ENCODE data around the gene SOX1. TPM values are rescaled to one million over a fixed set of nuclear protein-coding genes. Genes with fewer than 3 reads are reported as not detected.

Gene SOX1
- total and polyA plus RNA-seq, 2 donors (not counting 1 experiment from before 2014, with no cell fraction given), result not detected

DNA sequence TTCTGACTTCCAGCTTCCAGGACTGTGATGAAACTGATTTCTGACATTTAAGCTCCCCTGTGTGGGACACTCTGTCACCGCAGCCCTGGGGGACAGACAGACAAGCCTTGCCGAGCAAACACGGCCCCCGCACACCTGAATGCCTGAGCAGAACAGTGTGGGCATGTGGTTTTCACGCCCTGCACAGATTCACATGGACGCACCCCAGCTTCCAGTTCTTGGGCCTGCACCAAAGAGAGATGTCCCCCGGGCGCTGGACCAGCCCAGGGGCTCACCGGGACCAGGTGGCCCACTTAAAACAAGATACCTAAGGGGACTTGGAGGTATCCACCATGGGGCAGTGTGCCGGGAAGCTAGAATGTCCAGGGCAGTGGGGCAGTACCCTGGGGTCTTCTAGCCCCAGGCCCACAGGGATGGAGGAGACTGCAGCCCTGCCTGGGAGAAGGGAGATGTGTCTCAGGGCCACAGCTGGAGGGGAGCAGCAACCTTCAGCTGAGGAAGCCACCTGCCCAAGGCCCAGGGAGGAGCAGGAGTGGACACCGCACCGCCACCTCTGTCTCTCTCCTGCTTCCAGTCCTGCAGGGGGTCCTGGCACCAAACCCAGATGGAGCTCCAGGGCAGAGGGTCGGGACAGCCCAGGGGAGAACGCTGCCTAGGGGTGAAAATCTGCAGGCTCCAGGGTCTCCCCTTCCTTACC lies 50.5 kb downstream of the SOX1 start:
- H3K4me1 Mint-ChIP-seq, result no peaks in the 10 kb centered on the region
- Histone ChIP-seq H3K36me3 (replicated peaks in 1 of 2; ENCODE audit: control extremely low read depth in 1 of 2, control insufficient read depth in 1 of 2, extremely low read depth in 1 of 2, insufficient read depth in 2 of 2, low read length in 1 of 2) (no peaks in the 10 kb centered on the region), H2AFZ (ENCODE audit: insufficient read depth, low read depth, low read length, poor library complexity, severe bottlenecking) (no peak overlapping the region), H3K9ac (ENCODE audit: low read length) (no peak overlapping the region), H4K20me1 (ENCODE audit: control insufficient read depth, insufficient read depth, low read length, poor library complexity, severe bottlenecking) (no peaks in the 10 kb centered on the region), H3K27ac (ENCODE audit: low read length in 2 of 2) (no peak overlapping the region), H3K79me2 (ENCODE audit: control insufficient read depth, insufficient read depth, low read length) (no peaks in the 10 kb centered on the region), H3K27me3 (replicated peaks in 1 of 4; ENCODE audit: control extremely low read depth in 1 of 4, control insufficient read depth in 3 of 4, insufficient read depth in 4 of 4, low read length in 3 of 4) (no peaks in the 10 kb centered on the region), H3K4me1 (ENCODE audit: control insufficient read depth in 2 of 2, insufficient read depth in 2 of 2, low read length in 2 of 2) (no peaks in the 10 kb centered on the region), H3K9me3 (ENCODE audit: control extremely low read depth in 1 of 3, control insufficient read depth in 2 of 3, insufficient read depth in 1 of 3, low read length in 2 of 3) (peaks cover 0 to 16% (median 0%) of the 10 kb centered on the region in 3 donors), H3K4me3 (ENCODE audit: control extremely low read depth in 1 of 5, extremely low read depth in 1 of 5, insufficient read depth in 1 of 5, low read depth in 2 of 5, low read length in 4 of 5) (no peak overlapping the region), H3K4me2 (replicated peaks; ENCODE audit: low read depth, low read length, poor library complexity, severe bottlenecking) (no peak overlapping the region)
- DNase-seq (no peak), ATAC-seq (ENCODE audit: low read depth) (no peak)
- 76% methylated on average over 14 of the region's 14 CpGs for WGBS (ENCODE audit: insufficient coverage)
- CTCF ChIA-PET, result no interaction called here
- no peak overlapping the region for H3K27ac Mint-ChIP-seq
- no peak for TF ChIP-seq EZH2 (IDR thresholded peaks at IDR 0.05; ENCODE audit: borderline replicate concordance, insufficient read depth, low read depth, low read length, poor library complexity, severe bottlenecking)
- TF ChIP-seq, protein P1, sequence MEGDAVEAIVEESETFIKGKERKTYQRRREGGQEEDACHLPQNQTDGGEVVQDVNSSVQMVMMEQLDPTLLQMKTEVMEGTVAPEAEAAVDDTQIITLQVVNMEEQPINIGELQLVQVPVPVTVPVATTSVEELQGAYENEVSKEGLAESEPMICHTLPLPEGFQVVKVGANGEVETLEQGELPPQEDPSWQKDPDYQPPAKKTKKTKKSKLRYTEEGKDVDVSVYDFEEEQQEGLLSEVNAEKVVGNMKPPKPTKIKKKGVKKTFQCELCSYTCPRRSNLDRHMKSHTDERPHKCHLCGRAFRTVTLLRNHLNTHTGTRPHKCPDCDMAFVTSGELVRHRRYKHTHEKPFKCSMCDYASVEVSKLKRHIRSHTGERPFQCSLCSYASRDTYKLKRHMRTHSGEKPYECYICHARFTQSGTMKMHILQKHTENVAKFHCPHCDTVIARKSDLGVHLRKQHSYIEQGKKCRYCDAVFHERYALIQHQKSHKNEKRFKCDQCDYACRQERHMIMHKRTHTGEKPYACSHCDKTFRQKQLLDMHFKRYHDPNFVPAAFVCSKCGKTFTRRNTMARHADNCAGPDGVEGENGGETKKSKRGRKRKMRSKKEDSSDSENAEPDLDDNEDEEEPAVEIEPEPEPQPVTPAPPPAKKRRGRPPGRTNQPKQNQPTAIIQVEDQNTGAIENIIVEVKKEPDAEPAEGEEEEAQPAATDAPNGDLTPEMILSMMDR (IDR thresholded peaks at IDR 0.05), result no peak
- no peak overlapping the region for H3K4me3 Mint-ChIP-seq
- peaks cover 22% of the 10 kb centered on the region for H3K27me3 Mint-ChIP-seq
- POLR2A ChIA-PET, result no interaction called here
- intact Hi-C loops (cut with micrococcal nuclease), result no loop called here
- no peaks in the 10 kb centered on the region for H3K9me3 Mint-ChIP-seq (ENCODE audit: insufficient read depth)

DNA sequence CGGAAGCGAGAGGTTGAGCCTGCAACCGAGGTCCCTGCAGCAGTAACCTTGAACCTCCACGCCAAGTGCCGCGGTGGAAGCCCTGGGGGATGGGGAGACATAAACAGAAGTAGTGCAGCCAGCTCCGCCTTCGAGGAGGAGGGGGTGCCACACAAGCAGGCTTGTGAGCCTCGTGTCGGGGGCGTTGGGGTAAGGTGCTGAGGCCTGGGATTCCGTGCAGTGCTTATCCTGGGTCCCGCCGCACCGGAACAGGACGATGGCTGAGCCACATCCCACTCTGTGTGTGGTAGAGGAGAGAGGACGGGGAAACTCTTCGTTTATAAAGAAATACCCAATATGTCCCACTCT lies 51.0 kb downstream of the SOX1 start:
- Histone ChIP-seq H2AFZ (ENCODE audit: insufficient read depth, low read depth, low read length, poor library complexity, severe bottlenecking) (no peak overlapping the region), H3K4me3 (ENCODE audit: control extremely low read depth in 1 of 5, extremely low read depth in 1 of 5, insufficient read depth in 1 of 5, low read depth in 2 of 5, low read length in 4 of 5) (no peak overlapping the region), H3K27ac (ENCODE audit: low read length in 2 of 2) (no peak overlapping the region), H3K9me3 (ENCODE audit: control extremely low read depth in 1 of 3, control insufficient read depth in 2 of 3, insufficient read depth in 1 of 3, low read length in 2 of 3) (peaks cover 0 to 16% (median 0%) of the 10 kb centered on the region in 3 donors), H3K9ac (ENCODE audit: low read length) (no peak overlapping the region), H3K4me1 (ENCODE audit: control insufficient read depth in 2 of 2, insufficient read depth in 2 of 2, low read length in 2 of 2) (no peaks in the 10 kb centered on the region), H3K27me3 (replicated peaks in 1 of 4; ENCODE audit: control extremely low read depth in 1 of 4, control insufficient read depth in 3 of 4, insufficient read depth in 4 of 4, low read length in 3 of 4) (no peaks in the 10 kb centered on the region), H3K4me2 (replicated peaks; ENCODE audit: low read depth, low read length, poor library complexity, severe bottlenecking) (no peak overlapping the region), H4K20me1 (ENCODE audit: control insufficient read depth, insufficient read depth, low read length, poor library complexity, severe bottlenecking) (no peaks in the 10 kb centered on the region), H3K36me3 (replicated peaks in 1 of 2; ENCODE audit: control extremely low read depth in 1 of 2, control insufficient read depth in 1 of 2, extremely low read depth in 1 of 2, insufficient read depth in 2 of 2, low read length in 1 of 2) (no peaks in the 10 kb centered on the region), H3K79me2 (ENCODE audit: control insufficient read depth, insufficient read depth, low read length) (no peaks in the 10 kb centered on the region)
- intact Hi-C loops (cut with micrococcal nuclease), result no loop called here
- H3K4me1 Mint-ChIP-seq, result no peaks in the 10 kb centered on the region
- no peaks in the 10 kb centered on the region for H3K9me3 Mint-ChIP-seq (ENCODE audit: insufficient read depth)
- no peak overlapping the region for H3K4me3 Mint-ChIP-seq
- TF ChIP-seq EZH2 (IDR thresholded peaks at IDR 0.05; ENCODE audit: borderline replicate concordance, insufficient read depth, low read depth, low read length, poor library complexity, severe bottlenecking), result no peak
- TF ChIP-seq, protein P1 (IDR thresholded peaks at IDR 0.05), result no peak
- ATAC-seq (ENCODE audit: low read depth), result no peak
- 69% methylated on average over 12 of the region's 18 CpGs for WGBS (ENCODE audit: insufficient coverage)
- POLR2A ChIA-PET, result no interaction called here
- peaks cover 20% of the 10 kb centered on the region for H3K27me3 Mint-ChIP-seq
- no peak overlapping the region for H3K27ac Mint-ChIP-seq
- CTCF ChIA-PET, result no interaction called here
- no peak for DNase-seq

All from B cell (primary cell).